GM06990 (cell line): ENCODE data around the gene NR4A1.
A peak's percentile ranks its signal among the peaks of the same experiment; 100 is the strongest.

ENCODE experiments used
- DNase-seq: peaks from one replicate; pipeline ENCODE4 v3.0.0-alpha.2; 2011; ENCODE audit not compliant: insufficient read length; ENCODE audit errors: extremely low read depth
- H3K27me3 ChIP-seq: replicated peaks from 2 replicates; pipeline ENCODE4 v1.6.0; 2011; ENCODE audit warnings: low read length; ENCODE audit not compliant: control insufficient read depth, insufficient read depth
- H3K36me3 ChIP-seq: 2 replicates; pipeline ENCODE4 v1.5.1; 2011; ENCODE audit warnings: low read length; ENCODE audit not compliant: control insufficient read depth, insufficient read depth
- H3K4me3 ChIP-seq: replicated peaks from 2 replicates; pipeline ENCODE4 v1.5.1; 2011; ENCODE audit warnings: low read depth, mild to moderate bottlenecking, control low read depth, low read length
- TF ChIP-seq, protein P1 (sequence below): IDR thresholded peaks from 2 replicates; pipeline ENCODE4 v1.5.1; 2011; ENCODE audit warnings: low read length, control low read depth, mild to moderate bottlenecking, inconsistent platforms; ENCODE audit not compliant: insufficient read depth, poor library complexity, severe bottlenecking

NR4A1 gene

DNA sequence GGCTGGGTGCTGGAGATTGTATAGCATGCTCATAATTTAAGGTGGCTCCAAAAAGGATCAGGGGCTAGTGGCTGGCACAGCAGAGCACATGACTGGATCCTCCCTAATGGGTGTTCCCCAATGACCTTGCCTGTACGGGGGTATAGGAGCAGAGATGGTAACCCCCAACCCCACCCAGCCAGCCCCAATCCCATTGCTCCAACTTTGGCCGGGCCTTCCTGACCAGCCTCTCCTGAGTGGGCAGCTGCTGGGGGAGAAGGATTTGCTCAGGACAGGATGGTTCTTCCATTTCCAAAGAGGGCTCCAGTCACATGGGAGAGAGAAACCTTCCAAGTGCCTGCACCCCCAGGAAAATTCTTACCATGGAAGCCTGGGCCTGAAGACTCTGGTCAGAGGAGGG, 15.3 kb upstream of the NR4A1 start:
- Histone ChIP-seq H3K36me3 (no peaks in the 10 kb centered on the region), H3K4me3 (no peak overlapping the region), H3K27me3 (no peaks in the 10 kb centered on the region)
- TF ChIP-seq, protein P1, sequence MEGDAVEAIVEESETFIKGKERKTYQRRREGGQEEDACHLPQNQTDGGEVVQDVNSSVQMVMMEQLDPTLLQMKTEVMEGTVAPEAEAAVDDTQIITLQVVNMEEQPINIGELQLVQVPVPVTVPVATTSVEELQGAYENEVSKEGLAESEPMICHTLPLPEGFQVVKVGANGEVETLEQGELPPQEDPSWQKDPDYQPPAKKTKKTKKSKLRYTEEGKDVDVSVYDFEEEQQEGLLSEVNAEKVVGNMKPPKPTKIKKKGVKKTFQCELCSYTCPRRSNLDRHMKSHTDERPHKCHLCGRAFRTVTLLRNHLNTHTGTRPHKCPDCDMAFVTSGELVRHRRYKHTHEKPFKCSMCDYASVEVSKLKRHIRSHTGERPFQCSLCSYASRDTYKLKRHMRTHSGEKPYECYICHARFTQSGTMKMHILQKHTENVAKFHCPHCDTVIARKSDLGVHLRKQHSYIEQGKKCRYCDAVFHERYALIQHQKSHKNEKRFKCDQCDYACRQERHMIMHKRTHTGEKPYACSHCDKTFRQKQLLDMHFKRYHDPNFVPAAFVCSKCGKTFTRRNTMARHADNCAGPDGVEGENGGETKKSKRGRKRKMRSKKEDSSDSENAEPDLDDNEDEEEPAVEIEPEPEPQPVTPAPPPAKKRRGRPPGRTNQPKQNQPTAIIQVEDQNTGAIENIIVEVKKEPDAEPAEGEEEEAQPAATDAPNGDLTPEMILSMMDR: no peak
- no peak for DNase-seq

DNA sequence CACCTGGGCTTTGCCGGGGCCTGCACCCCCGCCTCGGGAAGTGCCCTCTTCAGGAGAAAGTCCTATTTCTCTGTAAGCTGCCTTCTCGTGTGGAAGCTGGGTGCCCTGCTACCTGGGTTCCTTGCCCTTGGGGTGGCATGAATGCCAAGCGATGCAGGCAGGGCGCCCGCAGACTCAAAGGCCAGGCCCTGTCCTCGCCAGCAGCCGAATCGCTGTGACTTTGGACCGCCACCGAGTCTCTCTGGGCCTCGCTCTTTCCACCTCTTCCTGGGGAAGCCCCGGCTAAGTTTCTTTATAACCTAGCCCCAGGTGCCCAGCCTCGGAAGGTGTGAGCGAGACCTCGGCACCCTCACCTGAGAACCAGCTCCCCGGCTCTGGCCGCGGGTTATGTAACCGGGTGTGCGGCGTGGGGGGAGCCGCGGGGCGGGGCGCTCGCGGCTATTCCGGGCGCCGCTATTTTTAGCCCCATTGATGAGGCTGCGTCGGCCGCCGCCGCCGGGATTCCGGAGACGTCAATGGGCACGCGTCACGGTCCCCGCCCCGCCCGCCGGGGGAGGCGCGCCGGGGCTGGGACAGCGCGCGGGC, 14.6 kb upstream of the NR4A1 start:
- H3K36me3 ChIP-seq: no peaks in the 10 kb centered on the region
- peak overlapping the region; percentile 55 for H3K4me3 ChIP-seq
- no peaks in the 10 kb centered on the region for H3K27me3 ChIP-seq
- TF ChIP-seq, protein P1: no peak
- DNase-seq: peak; percentile 83

DNA sequence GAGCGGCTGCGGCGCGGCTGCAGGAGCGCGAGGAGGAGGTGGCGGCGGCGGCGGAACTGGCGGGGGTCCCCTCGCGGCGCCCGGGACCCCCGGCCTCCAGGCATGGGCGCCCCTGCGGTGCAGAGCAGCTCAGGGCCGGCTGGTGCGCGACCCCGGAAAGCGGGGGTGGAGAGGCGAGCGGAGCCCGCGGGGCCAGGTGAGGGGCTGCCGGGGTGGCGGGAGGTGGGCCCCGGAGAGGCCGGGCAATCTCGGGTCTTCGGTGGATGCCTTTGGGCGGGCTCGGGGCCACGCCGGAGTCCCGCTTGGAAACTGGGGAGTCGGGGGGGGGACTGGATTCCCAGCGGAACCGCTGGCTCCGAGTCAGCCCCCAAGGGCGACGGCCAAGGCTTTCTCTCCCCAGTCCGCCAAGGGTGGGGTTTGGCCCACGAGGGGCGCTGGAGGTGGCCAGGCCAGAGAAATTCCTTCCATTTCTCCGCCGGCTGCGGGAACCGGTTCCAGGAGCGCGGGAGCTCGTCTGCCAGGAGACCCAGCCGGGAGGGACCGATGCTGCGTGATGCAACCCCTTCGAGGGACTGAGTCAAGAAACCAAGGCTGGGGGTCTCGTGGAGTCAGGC, 13.9 kb upstream of the NR4A1 start:
- H3K27me3 ChIP-seq: no peaks in the 10 kb centered on the region
- TF ChIP-seq, protein P1: no peak
- H3K4me3 ChIP-seq: peak overlapping the region; percentile 58
- H3K36me3 ChIP-seq: no peaks in the 10 kb centered on the region
- no peak for DNase-seq

DNA sequence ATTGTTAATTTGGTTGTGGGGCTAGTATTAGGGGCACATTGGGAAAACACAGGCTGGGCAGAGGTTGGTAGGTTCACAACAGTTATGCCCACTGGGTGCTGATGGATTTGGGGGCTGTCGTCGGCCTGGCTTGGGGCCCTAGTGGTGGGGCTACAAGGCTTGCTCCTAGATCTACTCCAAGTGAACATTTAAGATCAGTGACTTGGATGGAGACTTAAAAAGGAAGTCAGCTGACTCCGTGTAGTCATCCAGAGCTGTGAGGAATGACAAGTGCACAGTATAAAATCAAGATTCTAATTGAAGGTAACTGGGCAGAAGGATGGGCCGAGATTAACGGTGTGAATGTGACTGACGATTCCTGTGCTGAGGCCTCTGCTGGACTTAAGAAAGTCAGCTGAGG, 12.8 kb upstream of the NR4A1 start:
- no peak overlapping the region for H3K4me3 ChIP-seq

DNA sequence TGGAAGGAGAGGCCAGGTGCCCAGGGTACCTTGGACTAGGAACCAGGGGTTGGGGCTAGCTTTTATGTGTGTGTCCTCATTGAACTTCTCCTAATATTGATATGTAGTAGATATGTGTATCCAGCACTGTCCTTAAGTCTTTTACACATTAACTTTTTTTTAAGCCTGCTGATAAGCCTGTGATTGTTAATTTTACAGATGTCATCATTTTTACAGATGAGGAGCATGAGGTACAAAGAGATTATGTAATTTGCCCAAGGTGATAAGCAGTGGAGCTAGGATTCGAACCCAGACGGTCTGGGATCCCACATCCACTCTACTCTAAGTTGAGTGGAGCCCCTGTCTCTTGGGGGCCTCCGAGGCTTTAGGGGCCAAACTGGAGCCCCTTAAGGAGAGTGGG, 10.2 kb upstream of the NR4A1 start:
- DNase-seq: no peak
- H3K36me3 ChIP-seq: no peaks in the 10 kb centered on the region

More for the DNA sequence above, 12.8 kb upstream of the NR4A1 start:
- Histone ChIP-seq H3K27me3 (no peaks in the 10 kb centered on the region), H3K36me3 (no peaks in the 10 kb centered on the region)
- DNase-seq: no peak
- TF ChIP-seq, protein P1: no peak

More for the DNA sequence above, 10.2 kb upstream of the NR4A1 start:
- TF ChIP-seq, protein P1: no peak
- Histone ChIP-seq H3K4me3 (no peak overlapping the region), H3K27me3 (no peaks in the 10 kb centered on the region)
